NCI-H2171 treated with DMSO at 0.1 percent for 48 hours (cell line): ENCODE results near the gene COX7B2.

Source experiments
- DNase-seq: peaks from one replicate; lab custom pipeline; 2025; lab: John Stamatoyannopoulos, UW

COX7B2 gene

GRCh38 chr4:46909078-46909477 lies at the start of gene COX7B2:
COX7B2 (minus strand) TSS chr4:46909245; CDS start chr4:46735192, 174,053 bp downstream.
- DNase-seq: no peak

GRCh38 chr4:46956451-46956850 lies 47.4 kb upstream of the COX7B2 start:
- DNase-seq: no peak

- no peak for DNase-seq
Observed at GRCh38 chr4:46955601-46956000, 46.6 kb upstream of the COX7B2 start.

- peak; percentile 82 for DNase-seq
Observed at GRCh38 chr4:46954643-46955042, 45.6 kb upstream of the COX7B2 start.

- DNase-seq: no peak
Observed at GRCh38 chr4:46953564-46953963, 44.5 kb upstream of the COX7B2 start.

- DNase-seq: no peak
Observed at GRCh38 chr4:46952451-46952850, 43.4 kb upstream of the COX7B2 start.

- DNase-seq: no peak
Observed at GRCh38 chr4:46950826-46951225, 41.8 kb upstream of the COX7B2 start.

- DNase-seq: no peak
Observed at GRCh38 chr4:46949822-46950221, 40.8 kb upstream of the COX7B2 start.

- no peak for DNase-seq
Observed at GRCh38 chr4:46947541-46947940, 38.5 kb upstream of the COX7B2 start.

GRCh38 chr4:46946919-46947536 lies 38.0 kb upstream of the COX7B2 start:
- no peak for DNase-seq

- DNase-seq: no peak
Observed at GRCh38 chr4:46945062-46945461, 36.0 kb upstream of the COX7B2 start.

GRCh38 chr4:46944345-46944744 lies 35.3 kb upstream of the COX7B2 start:
- DNase-seq: no peak

- no peak for DNase-seq
Observed at GRCh38 chr4:46937493-46937892, 28.4 kb upstream of the COX7B2 start.

GRCh38 chr4:46934726-46935125 lies 25.7 kb upstream of the COX7B2 start:
- no peak for DNase-seq

- DNase-seq: no peak
Observed at GRCh38 chr4:46933686-46934085, 24.6 kb upstream of the COX7B2 start.

- no peak for DNase-seq
Observed at GRCh38 chr4:46931981-46932380, 22.9 kb upstream of the COX7B2 start.

- no peak for DNase-seq
Observed at GRCh38 chr4:46930891-46931290, 21.8 kb upstream of the COX7B2 start.

- DNase-seq: no peak
Observed at GRCh38 chr4:46927201-46927600, 18.2 kb upstream of the COX7B2 start.

GRCh38 chr4:46924789-46925529 lies 15.9 kb upstream of the COX7B2 start:
- no peak for DNase-seq

- no peak for DNase-seq
Observed at GRCh38 chr4:46922205-46922604, 13.2 kb upstream of the COX7B2 start.

- DNase-seq: no peak
Observed at GRCh38 chr4:46908148-46908547, 897 bp downstream of the COX7B2 start.

GRCh38 chr4:46900082-46900481 lies 9.0 kb downstream of the COX7B2 start:
- no peak for DNase-seq

- peak; percentile 61 for DNase-seq
Observed at GRCh38 chr4:46894826-46895225, 14.2 kb downstream of the COX7B2 start.

- no peak for DNase-seq
Observed at GRCh38 chr4:46890056-46890455, 19.0 kb downstream of the COX7B2 start.
